ENCODE data around the gene ANGPT4. TPM values are rescaled to one million over a fixed set of nuclear protein-coding genes. Genes with fewer than 3 reads are reported as not detected.
"Not testable (repeated sequence)": the region's sequence is repeated elsewhere in the genome, so short reads cannot be mapped to it uniquely, and the experiment has no call there.

The ANGPT4 gene
- total RNA-seq, 2 donors from 2014 or later = not detected

DNA sequence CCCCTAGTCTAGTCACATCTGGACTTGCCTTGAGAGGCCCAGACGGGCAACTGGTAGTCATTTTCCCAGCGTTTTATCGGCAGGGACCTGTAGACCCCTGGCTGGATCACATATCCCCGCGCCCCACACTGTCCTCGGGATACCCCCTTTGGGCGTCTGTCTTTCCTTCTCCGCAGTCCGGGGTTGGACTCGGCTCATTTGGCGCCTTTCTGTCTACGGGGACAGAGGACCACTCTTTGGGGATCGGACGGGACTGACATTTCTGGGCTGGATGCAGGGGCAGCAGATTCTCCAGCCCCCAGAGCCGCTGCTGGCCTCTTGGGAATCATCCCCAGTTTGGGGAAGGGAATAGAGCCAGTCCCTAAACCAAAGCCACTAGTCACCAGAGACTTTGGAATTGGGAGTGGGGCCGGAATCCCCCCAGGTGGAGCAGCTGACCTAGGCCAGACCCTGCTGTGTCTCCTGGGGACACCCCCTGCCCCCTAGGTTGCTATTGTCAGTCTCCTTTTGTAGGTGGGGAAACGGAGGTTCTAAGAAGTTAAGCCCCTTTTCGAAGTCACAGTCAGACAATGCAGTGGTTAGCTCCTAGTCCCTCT is 81.9 kb downstream of the ANGPT4 start:
- DNase-seq (ENCODE audit: low spot score) (no peak), ATAC-seq (peak in 1 of 2 donors; percentile 4)
- Mint-ChIP-seq H3K27ac (peak overlapping the region; percentile 82 to 93), H3K4me3 (peak overlapping the region; percentile 91), H3K4me1 (ENCODE audit: low read depth in 2 of 2) (peaks cover 40 to 41% of the 10 kb centered on the region in 2 donors), H3K27me3 (no peaks in the 10 kb centered on the region), H3K36me3 (peaks cover 4% of the 10 kb centered on the region), H3K9me3 (no peaks in the 10 kb centered on the region)

DNA sequence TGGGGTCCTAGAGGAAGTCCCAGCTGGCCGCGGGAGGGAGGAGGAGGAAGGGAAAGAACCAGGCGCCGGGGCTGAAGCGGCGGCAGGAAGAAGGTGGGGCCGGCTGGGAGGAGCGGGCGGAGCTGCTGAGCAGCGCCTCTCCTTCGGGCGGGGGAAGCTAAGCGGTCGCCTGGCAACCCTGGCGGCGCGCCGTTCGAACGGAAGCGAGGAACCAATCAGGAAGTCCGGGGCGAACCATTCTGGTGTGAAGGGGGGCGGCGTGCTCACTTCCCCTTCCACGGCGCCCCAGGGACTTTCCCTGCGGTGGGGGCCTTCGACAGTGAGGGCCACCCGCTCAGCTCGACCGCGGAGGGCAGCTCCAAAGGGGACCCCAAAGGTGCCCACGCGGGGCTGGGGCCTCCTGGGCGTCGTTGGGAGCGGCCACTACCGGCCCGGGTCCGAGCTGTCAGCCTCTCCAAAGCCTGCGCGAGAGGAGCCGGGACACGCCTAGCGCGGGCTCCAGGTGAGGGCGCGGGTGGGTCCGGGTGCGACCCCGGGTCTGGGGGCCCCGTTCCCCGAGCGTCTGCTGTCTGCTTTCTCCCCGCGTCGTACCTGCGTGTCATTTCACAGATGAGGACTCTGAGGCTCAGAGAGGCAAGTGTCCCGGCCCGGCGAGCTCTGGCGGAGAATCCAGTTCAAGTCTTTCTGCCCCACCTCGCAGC is 82.5 kb downstream of the ANGPT4 start, which contains the start of gene FAM110A:
Gene FAM110A, plus strand, starts transcription at position 266 of the 701 bp plus-strand sequence. CDS start 11,090 bp downstream, outside the sequence.
- Mint-ChIP-seq H3K9me3 (no peaks in the 10 kb centered on the region), H3K27ac (peak within 1 kb of the TSS; percentile 82 to 93), H3K4me3 (peak within 1 kb of the TSS; percentile 91), H3K4me1 (ENCODE audit: low read depth in 2 of 2) (peaks cover 39 to 42% of the 10 kb centered on the region in 2 donors), H3K36me3 (peaks cover 4% of the 10 kb centered on the region), H3K27me3 (no peaks in the 10 kb centered on the region)
- peak; percentile 95 to 96 for ATAC-seq
- DNase-seq (ENCODE audit: low spot score) = peak; percentile 97

DNA sequence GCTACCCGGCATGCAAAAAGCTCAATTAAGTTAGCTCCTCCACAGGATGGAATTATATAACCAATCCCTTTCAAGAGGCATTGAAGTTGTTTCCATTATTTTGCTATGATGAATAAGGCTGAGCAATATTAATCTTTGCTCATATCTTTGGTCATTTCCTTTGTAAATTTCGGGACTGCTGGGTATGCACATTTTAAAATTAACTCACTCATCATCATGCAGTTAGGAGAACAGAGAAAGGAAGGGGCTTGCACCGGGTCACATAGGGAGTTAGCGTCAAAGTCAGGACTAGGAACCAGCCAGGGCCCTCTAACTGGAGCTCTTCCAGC is 83.0 kb downstream of the ANGPT4 start:
- Mint-ChIP-seq H3K4me1 (ENCODE audit: low read depth in 2 of 2) (peaks cover 34 to 38% of the 10 kb centered on the region in 2 donors), H3K27ac (peak overlapping the region; percentile 82 to 93), H3K9me3 (no peaks in the 10 kb centered on the region), H3K27me3 (no peaks in the 10 kb centered on the region), H3K36me3 (peaks cover 4% of the 10 kb centered on the region), H3K4me3 (peak overlapping the region; percentile 91)
- no peak for DNase-seq (ENCODE audit: low spot score)
- ATAC-seq = no peak

DNA sequence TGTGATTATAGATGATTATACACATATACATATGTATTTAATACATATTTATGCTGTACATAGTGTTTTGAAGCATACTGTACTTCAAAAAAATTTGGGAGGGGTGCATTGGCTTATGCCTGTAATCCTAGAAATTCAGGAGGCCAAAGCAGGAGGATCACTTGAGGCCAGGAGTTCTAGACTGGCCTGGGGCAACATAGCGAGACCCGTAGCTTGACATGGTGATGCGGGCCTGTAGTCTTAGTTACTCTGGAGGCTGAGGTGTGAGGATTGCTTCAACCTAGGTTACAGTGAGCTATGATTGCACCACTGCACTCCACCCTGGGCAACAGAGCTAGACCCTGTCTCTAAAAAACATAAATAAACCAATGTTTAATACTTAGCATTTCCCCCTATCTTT is 84.2 kb downstream of the ANGPT4 start:
- DNase-seq (ENCODE audit: low spot score) = no peak
- Mint-ChIP-seq H3K36me3 (no peaks in the 10 kb centered on the region), H3K27ac (no peak overlapping the region), H3K4me1 (ENCODE audit: low read depth in 2 of 2) (peaks cover 25 to 32% of the 10 kb centered on the region in 2 donors), H3K4me3 (no peak overlapping the region), H3K27me3 (no peaks in the 10 kb centered on the region), H3K9me3 (no peaks in the 10 kb centered on the region)
- no peak for ATAC-seq

DNA sequence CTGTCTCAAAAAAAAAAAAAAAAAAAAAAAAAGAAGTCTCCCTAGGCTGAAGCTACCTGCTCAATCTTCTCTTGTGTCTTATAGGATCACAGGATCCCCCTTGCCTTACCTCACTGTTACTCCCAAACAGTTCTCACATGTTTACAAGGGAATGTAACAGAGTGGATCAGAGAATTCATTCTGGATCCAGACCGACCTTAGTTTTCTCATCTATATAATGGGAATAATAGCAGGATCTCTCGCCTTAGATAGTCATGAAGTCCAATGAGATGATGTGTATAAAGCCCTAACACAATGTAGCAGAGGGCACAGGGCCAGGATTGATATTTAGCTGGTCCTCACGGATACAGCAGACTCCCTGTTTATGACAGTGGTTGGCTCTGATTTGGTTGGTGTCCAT is 84.9 kb downstream of the ANGPT4 start:
- DNase-seq (ENCODE audit: low spot score) = no peak
- Mint-ChIP-seq H3K27me3 (no peaks in the 10 kb centered on the region), H3K27ac (no peak overlapping the region), H3K4me3 (no peak overlapping the region), H3K4me1 (ENCODE audit: low read depth in 2 of 2) (peaks cover 18 to 26% of the 10 kb centered on the region in 2 donors), H3K9me3 (no peaks in the 10 kb centered on the region), H3K36me3 (no peaks in the 10 kb centered on the region)
- no peak for ATAC-seq

DNA sequence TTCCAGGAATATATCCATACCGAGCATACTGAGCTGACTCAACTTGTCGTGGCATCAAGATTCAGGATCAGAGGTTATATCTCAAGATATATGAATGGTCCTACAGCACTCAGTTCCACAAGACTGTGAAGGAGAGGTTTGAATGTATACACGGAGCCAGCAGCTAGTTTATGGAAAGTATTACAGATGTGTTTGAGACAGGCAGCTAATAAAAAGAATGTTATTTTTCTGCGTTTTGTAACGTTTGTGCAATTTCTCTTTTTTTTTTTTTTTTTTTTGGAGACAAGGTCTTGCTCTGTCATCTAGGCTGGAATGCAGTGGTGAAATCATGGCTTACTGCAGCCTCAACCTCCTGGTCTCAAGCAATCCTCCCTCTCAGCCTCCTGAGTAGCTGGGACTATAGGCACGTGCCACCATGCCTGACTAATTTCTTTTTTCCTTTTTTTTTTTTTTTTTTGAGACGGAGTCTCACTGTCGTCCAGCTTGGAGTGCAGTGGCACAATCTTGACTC is 86.1 kb downstream of the ANGPT4 start:
- DNase-seq (ENCODE audit: low spot score) (no peak), ATAC-seq (no peak)
- Mint-ChIP-seq H3K4me1 (ENCODE audit: low read depth in 2 of 2) (peaks cover 6 to 20% of the 10 kb centered on the region in 2 donors), H3K9me3 (no peaks in the 10 kb centered on the region), H3K27me3 (peaks cover 0 to 4% of the 10 kb centered on the region in 2 donors), H3K36me3 (no peaks in the 10 kb centered on the region), H3K27ac (no peak overlapping the region), H3K4me3 (no peak overlapping the region)

DNA sequence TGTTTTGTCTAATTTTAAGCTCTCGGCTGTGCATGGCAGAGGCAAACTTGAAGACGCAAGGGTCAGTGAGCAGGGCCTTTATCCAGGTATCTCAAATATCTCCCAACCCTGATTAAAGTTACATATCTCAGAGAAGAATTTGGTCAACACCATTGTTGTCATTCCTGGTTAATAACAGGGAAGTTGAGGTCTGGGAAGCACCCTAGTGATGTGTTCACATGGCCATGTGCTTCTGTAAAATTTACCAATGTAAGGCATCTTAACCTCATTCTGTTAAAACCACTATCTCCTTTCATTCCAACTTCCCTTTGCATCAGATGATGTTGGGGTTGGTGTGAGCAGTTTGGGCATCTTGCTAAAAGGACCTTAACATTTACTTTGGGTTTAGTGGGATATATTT is 86.6 kb downstream of the ANGPT4 start:
- H3K4me1 Mint-ChIP-seq (ENCODE audit: low read depth in 2 of 2) = peaks cover 6 to 16% of the 10 kb centered on the region in 2 donors
- H3K27ac Mint-ChIP-seq = peak overlapping the region in 1 of 2 donors; percentile 32
- H3K27me3 Mint-ChIP-seq = peaks cover 0 to 4% of the 10 kb centered on the region in 2 donors
- no peak for ATAC-seq
- no peak for DNase-seq (ENCODE audit: low spot score)
- H3K4me3 Mint-ChIP-seq = no peak overlapping the region
- no peaks in the 10 kb centered on the region for H3K9me3 Mint-ChIP-seq
- H3K36me3 Mint-ChIP-seq = no peaks in the 10 kb centered on the region

DNA sequence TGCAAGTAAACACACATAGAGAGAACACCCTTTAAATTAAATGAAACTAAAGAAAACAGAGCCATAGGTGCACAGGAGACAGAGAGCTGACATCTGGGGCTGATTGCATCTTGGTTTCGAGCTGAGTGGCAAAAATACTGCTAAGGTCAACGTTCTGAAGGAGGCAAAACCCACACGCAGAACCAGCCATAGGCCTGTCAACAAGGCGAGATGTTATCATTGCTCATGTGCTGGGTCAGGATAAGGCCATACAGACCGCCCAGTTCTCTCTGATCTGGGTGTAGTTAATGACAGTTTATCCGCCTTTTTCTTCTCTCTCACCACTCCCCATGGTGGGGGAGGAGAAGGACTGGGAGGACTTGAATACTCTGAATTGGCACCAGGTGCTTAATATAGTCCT is 87.1 kb downstream of the ANGPT4 start:
- H3K36me3 Mint-ChIP-seq = no peaks in the 10 kb centered on the region
- H3K27ac Mint-ChIP-seq = peak overlapping the region in 1 of 2 donors; percentile 32
- ATAC-seq = no peak
- H3K9me3 Mint-ChIP-seq = no peaks in the 10 kb centered on the region
- DNase-seq (ENCODE audit: low spot score) = no peak
- H3K4me1 Mint-ChIP-seq (ENCODE audit: low read depth in 2 of 2) = peaks cover 6 to 13% of the 10 kb centered on the region in 2 donors
- H3K4me3 Mint-ChIP-seq = no peak overlapping the region
- peaks cover 0 to 4% of the 10 kb centered on the region in 2 donors for H3K27me3 Mint-ChIP-seq

DNA sequence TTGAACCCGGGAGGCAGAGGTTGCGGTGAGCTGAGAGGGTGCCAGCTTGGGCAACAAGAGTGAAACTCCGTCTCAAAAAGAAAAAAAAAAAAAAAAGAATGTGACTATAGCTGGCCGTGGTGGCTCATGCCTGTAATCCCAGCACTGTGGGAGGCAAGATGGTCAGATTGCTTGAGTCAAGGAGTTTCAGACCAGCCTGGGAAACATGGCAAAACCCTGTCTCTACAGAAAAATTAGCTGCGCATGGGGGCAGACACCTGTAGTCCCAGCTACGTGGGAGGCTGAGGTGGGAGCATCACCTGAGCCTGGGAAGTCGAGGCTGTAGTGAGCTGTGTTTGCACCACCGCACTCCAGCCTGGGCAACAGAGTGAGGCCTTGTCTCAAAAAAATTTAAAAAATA is 88.2 kb downstream of the ANGPT4 start:
- H3K4me1 Mint-ChIP-seq (ENCODE audit: low read depth in 2 of 2); H3K27ac Mint-ChIP-seq; H3K36me3 Mint-ChIP-seq; ATAC-seq; H3K27me3 Mint-ChIP-seq; H3K4me3 Mint-ChIP-seq; DNase-seq (ENCODE audit: low spot score); H3K9me3 Mint-ChIP-seq: not testable (repeated sequence)

DNA sequence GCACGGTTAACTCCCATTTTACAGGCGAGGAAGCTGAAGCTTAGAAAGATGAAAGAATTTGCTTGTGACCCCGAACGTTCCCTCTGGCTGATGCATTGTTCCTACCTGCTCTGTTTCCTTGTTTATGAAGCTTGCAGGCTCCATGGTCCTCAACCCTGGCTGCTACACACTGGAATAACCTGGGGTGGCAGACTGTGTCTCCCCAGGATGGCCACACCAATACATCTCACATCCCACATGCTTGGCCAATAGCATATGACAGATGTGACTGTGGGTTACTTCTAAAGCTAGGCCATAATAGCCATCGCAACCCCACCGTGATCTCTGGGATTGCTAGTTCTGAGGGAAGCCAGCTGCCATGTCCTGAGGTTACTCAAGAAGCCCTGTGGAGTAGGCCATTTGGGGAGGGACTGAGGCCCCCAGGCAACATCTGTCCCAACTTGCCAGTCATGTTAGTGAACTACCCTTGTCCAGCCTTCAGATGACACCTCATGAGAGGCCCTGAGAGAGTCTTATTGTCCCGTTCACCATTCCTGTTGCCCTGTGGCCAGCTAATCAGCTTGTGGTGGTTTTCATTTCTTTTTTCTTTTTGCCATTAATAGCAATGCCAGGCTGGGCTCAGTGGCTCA is 89.3 kb downstream of the ANGPT4 start:
- no peak overlapping the region for H3K27ac Mint-ChIP-seq
- H3K4me3 Mint-ChIP-seq = no peak overlapping the region
- H3K36me3 Mint-ChIP-seq = no peaks in the 10 kb centered on the region
- DNase-seq (ENCODE audit: low spot score) = no peak
- peaks cover 0 to 12% of the 10 kb centered on the region in 2 donors for H3K4me1 Mint-ChIP-seq (ENCODE audit: low read depth in 2 of 2)
- ATAC-seq = no peak
- H3K27me3 Mint-ChIP-seq = peaks cover 0 to 4% of the 10 kb centered on the region in 2 donors
- no peaks in the 10 kb centered on the region for H3K9me3 Mint-ChIP-seq

DNA sequence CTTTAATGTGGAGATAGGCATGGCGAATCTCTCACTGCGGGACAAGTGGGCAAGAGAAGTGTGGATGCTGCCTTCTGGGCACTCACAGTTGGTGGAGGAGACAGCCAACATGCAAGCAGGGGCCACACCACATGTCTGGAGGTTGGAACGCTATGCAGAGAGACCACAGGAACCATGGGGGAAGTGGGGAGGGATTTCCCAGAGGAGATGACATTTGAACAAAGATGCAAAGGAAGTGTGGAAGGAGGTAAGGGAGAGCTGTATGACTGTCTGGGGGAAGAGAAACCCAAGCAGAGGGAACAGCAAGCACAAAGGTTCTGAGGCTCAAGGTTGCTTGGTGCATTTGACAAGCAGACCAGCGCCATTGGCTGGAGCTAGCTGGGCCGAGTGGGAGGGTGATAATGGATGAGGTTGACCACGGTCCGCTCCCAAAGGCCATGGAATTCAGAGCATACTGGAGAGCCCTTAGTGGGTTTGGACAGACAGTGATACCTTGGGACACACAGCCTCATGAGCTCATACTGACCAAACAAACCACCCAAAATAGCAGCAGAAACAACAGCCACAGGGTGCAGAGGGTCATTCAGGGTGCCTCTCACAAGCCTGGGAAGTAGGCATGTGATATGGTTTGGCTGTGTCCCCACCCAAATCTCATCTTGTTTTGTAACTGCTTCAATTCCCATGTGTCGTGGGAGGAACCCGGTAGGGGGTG is 90.3 kb downstream of the ANGPT4 start:
- H3K4me3 Mint-ChIP-seq = no peak overlapping the region
- H3K4me1 Mint-ChIP-seq (ENCODE audit: low read depth in 2 of 2) = peaks cover 0 to 12% of the 10 kb centered on the region in 2 donors
- ATAC-seq = no peak
- no peaks in the 10 kb centered on the region for H3K36me3 Mint-ChIP-seq
- peaks cover 0 to 4% of the 10 kb centered on the region in 2 donors for H3K27me3 Mint-ChIP-seq
- H3K27ac Mint-ChIP-seq = peak overlapping the region in 1 of 2 donors; percentile 60
- DNase-seq (ENCODE audit: low spot score) = no peak
- H3K9me3 Mint-ChIP-seq = no peaks in the 10 kb centered on the region

DNA sequence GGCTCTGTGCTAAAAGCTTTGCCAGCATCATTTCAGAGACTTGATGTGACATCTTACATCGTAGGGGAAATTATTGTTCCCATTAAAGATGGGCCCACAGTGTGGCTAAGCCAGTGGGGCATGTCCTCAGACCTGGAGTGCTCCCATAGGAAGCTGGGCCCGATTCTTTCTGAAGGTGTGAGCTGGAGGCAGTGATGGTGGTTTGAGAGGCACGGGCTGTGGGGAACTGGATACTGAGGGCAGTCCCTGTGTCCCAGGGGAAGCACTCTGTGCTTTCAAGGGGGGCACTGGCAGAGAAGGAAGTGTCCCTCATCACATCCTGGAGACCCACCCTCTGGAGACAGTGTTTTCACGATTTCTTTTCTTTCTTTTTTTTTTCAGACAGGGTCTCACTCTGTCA is 91.2 kb downstream of the ANGPT4 start:
- Mint-ChIP-seq H3K9me3 (no peaks in the 10 kb centered on the region), H3K27ac (peak overlapping the region in 1 of 2 donors; percentile 60), H3K4me3 (no peak overlapping the region), H3K4me1 (ENCODE audit: low read depth in 2 of 2) (peaks cover 7 to 12% of the 10 kb centered on the region in 2 donors), H3K27me3 (peaks cover 0 to 4% of the 10 kb centered on the region in 2 donors), H3K36me3 (no peaks in the 10 kb centered on the region)
- no peak for ATAC-seq
- DNase-seq (ENCODE audit: low spot score) = no peak

DNA sequence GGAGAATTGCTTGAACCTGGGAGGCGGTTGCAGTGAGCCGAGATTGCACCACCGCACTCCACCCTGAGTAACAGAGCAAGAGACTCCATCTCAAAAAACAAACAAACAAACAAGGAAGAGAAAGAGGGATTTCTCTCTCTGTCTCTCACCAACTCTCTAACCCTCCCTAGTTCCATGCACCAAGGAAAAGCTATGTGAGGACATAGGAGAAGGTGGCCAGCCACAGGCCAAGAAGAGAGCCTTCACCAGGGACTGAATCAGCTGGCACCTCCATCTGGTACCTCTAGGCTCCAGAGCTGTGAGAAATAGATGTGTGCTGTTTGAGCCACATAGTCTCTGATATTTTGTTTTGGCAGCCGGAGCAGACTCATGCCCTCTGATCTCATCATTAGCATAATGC is 91.6 kb downstream of the ANGPT4 start:
- Mint-ChIP-seq H3K4me1 (ENCODE audit: low read depth in 2 of 2) (peaks cover 7 to 12% of the 10 kb centered on the region in 2 donors), H3K27ac (no peak overlapping the region), H3K9me3 (no peaks in the 10 kb centered on the region), H3K36me3 (no peaks in the 10 kb centered on the region), H3K4me3 (no peak overlapping the region), H3K27me3 (peaks cover 0 to 4% of the 10 kb centered on the region in 2 donors)
- DNase-seq (ENCODE audit: low spot score) (no peak), ATAC-seq (no peak)
